LNCAP (cell line): Measurements from ENCODE around the gene KDELR3.

Source experiments
- CTCF ChIP-seq: fragments of 450-650 bp; IDR thresholded peaks from 2 replicates; pipeline ENCODE4 v1.5.1; 2017; ENCODE audit warnings: mild to moderate bottlenecking

Gene KDELR3

GRCh38 chr22:38424525-38425080, 43.3 kb upstream of the KDELR3 start:
- no peak for TF ChIP-seq CTCF

GRCh38 chr22:38426628-38427027, 41.3 kb upstream of the KDELR3 start:
- no peak for TF ChIP-seq CTCF

- TF ChIP-seq CTCF: no peak
Measured at GRCh38 chr22:38427465-38427864, 40.4 kb upstream of the KDELR3 start.

- no peak for TF ChIP-seq CTCF
Measured at GRCh38 chr22:38427940-38428339, 40.0 kb upstream of the KDELR3 start.

- TF ChIP-seq CTCF: no peak
Measured at GRCh38 chr22:38428714-38429113, 39.2 kb upstream of the KDELR3 start.

- no peak for TF ChIP-seq CTCF
Measured at GRCh38 chr22:38429499-38430068, 38.3 kb upstream of the KDELR3 start.

GRCh38 chr22:38431266-38432010, 36.5 kb upstream of the KDELR3 start:
- no peak for TF ChIP-seq CTCF
